CD8-positive, alpha-beta memory T cell (primary cell): ENCODE measurements around the gene NDUFS6. TPM values are rescaled to one million over a fixed set of nuclear protein-coding genes. Genes with fewer than 3 reads are reported as not detected.

Experiments used
- CTCF ChIA-PET: fragments of 350-600 bp; sonication (Branson Sonifier 250); formaldehyde crosslinking; loops from one replicate; lab custom pipeline; 2021; ENCODE audit warnings: antibody characterized with exemption; lab: Charles Lee
- POLR2A ChIA-PET: fragments of 350-600 bp; sonication (Branson Sonifier 250); formaldehyde crosslinking; loops from one replicate; lab custom pipeline; 2021; ENCODE audit warnings: antibody characterized with exemption; lab: Charles Lee
- DNase-seq, 5 donors: peaks; one replicate each; pipeline versions ENCODE4 v3.0.0 to v3.0.0-alpha.2; 2020 to 2022; ENCODE audit warnings: mixed read lengths in 1 of 5
- H3K27ac ChIP-seq: one replicate; pipeline ENCODE4 v1.7.0; 2013; ENCODE audit warnings: low read depth, mild to moderate bottlenecking, low read length, moderate library complexity
- H3K27me3 ChIP-seq: 2 replicates; pipeline ENCODE4 v1.7.0; 2013; ENCODE audit warnings: low read length, mild to moderate bottlenecking; ENCODE audit not compliant: insufficient read depth, poor library complexity, severe bottlenecking
- H3K36me3 ChIP-seq: 2 replicates; pipeline ENCODE4 v1.7.0; 2013; ENCODE audit warnings: mild to moderate bottlenecking, low read length, moderate library complexity; ENCODE audit not compliant: insufficient read depth
- H3K4me1 ChIP-seq: 2 replicates; pipeline ENCODE4 v1.7.0; 2013; ENCODE audit warnings: mild to moderate bottlenecking, low read length, moderate library complexity; ENCODE audit not compliant: insufficient read depth
- H3K4me3 ChIP-seq: 2 replicates; pipeline ENCODE4 v1.7.0; 2013; ENCODE audit warnings: mild to moderate bottlenecking, low read length
- H3K9me3 ChIP-seq: 2 replicates; pipeline ENCODE4 v1.7.0; 2013; ENCODE audit warnings: mild to moderate bottlenecking, low read length
- H3K27ac Mint-ChIP-seq, 8 donors: one replicate each; pipeline ENCODE4 v1.8.0; 2020 to 2021; ENCODE audit warnings: mixed read lengths in 8 of 8, mild to moderate bottlenecking in 6 of 8, inconsistent platforms in 3 of 8, moderate library complexity in 3 of 8
- H3K27me3 Mint-ChIP-seq, 2 donors: one replicate each; pipeline ENCODE4 v1.8.0; 2020 to 2021; ENCODE audit warnings: mixed read lengths in 2 of 2, mild to moderate bottlenecking in 1 of 2, moderate library complexity in 1 of 2
- H3K36me3 Mint-ChIP-seq, 3 donors: one replicate each; pipeline ENCODE4 v1.8.0; 2020 to 2021; ENCODE audit warnings: mixed read lengths in 3 of 3, inconsistent platforms in 1 of 3, mild to moderate bottlenecking in 1 of 3
- H3K4me1 Mint-ChIP-seq, 3 donors: one replicate each; pipeline ENCODE4 v1.8.0; 2020 to 2021; ENCODE audit warnings: mixed read lengths in 3 of 3, inconsistent platforms in 1 of 3, mild to moderate bottlenecking in 1 of 3
- H3K4me3 Mint-ChIP-seq, 7 donors: one replicate each; pipeline ENCODE4 v1.8.0; 2020 to 2021; ENCODE audit warnings: mixed read lengths in 7 of 7, mild to moderate bottlenecking in 6 of 7, moderate library complexity in 4 of 7, inconsistent platforms in 2 of 7
- H3K9me3 Mint-ChIP-seq, 5 donors: one replicate each; pipeline ENCODE4 v1.8.0; 2020 to 2022; ENCODE audit warnings: mixed read lengths in 5 of 5, mild to moderate bottlenecking in 3 of 5, moderate library complexity in 2 of 5, inconsistent platforms in 1 of 5
- polyA plus RNA-seq: library from polyadenylated mRNA; unstranded; fragments of 300-500 nt; fragmentation: Illumina TruSeq; gene quantifications from one replicate; pipeline ENCODE4 v1.2.3, GENCODE V29; 2021
- total RNA-seq, 2 experiments: library from RNA; stranded (reverse); gene quantifications; one replicate each; pipeline ENCODE4 v1.2.3, GENCODE V29; 2021

The NDUFS6 gene
- total and polyA plus RNA-seq, 3 experiments from 2014 or later: 43.4 to 83.7 (median 44.2) TPM

GRCh38 chr5:1856596-1857255 lies 55.5 kb downstream of the NDUFS6 start:
- H3K4me1 ChIP-seq: no peaks in the 10 kb centered on the region

GRCh38 chr5:1857256-1857600 lies 56.0 kb downstream of the NDUFS6 start:
- CTCF ChIA-PET: no interaction called here
- no peak for DNase-seq

More at GRCh38 chr5:1856596-1857255, 55.5 kb downstream of the NDUFS6 start:
- H3K27me3 ChIP-seq: peaks cover 21% of the 10 kb centered on the region
- H3K9me3 ChIP-seq: no peaks in the 10 kb centered on the region
- ChIA-PET POLR2A (no interaction called here), CTCF (no interaction called here)
- H3K27ac ChIP-seq: no peak overlapping the region
- H3K36me3 ChIP-seq: no peaks in the 10 kb centered on the region
- Mint-ChIP-seq H3K9me3 (peaks cover 0 to 2% (median 0%) of the 10 kb centered on the region in 5 donors), H3K27me3 (peaks cover 27 to 52% of the 10 kb centered on the region in 2 donors), H3K4me1 (peaks cover 0 to 3% (median 0%) of the 10 kb centered on the region in 3 donors), H3K4me3 (no peak overlapping the region), H3K27ac (no peak overlapping the region), H3K36me3 (no peaks in the 10 kb centered on the region)
- no peak for DNase-seq
- H3K4me3 ChIP-seq: no peak overlapping the region

GRCh38 chr5:1858436-1858835 lies 57.2 kb downstream of the NDUFS6 start:
- Histone ChIP-seq H3K9me3 (no peaks in the 10 kb centered on the region), H3K4me3 (no peak overlapping the region), H3K4me1 (no peaks in the 10 kb centered on the region), H3K36me3 (no peaks in the 10 kb centered on the region), H3K27ac (no peak overlapping the region), H3K27me3 (peaks cover 16% of the 10 kb centered on the region)
- no peaks in the 10 kb centered on the region for H3K36me3 Mint-ChIP-seq
- DNase-seq: no peak
- H3K27me3 Mint-ChIP-seq: peaks cover 26 to 51% of the 10 kb centered on the region in 2 donors
- peaks cover 0 to 2% (median 0%) of the 10 kb centered on the region in 5 donors for H3K9me3 Mint-ChIP-seq
- ChIA-PET CTCF (no interaction called here), POLR2A (no interaction called here)
- peaks cover 0 to 3% (median 0%) of the 10 kb centered on the region in 3 donors for H3K4me1 Mint-ChIP-seq
- H3K27ac Mint-ChIP-seq: no peak overlapping the region
- H3K4me3 Mint-ChIP-seq: no peak overlapping the region

More at GRCh38 chr5:1857256-1857600, 56.0 kb downstream of the NDUFS6 start:
- Histone ChIP-seq H3K9me3 (no peaks in the 10 kb centered on the region), H3K4me3 (no peak overlapping the region), H3K27me3 (peaks cover 21% of the 10 kb centered on the region), H3K36me3 (no peaks in the 10 kb centered on the region), H3K4me1 (no peaks in the 10 kb centered on the region), H3K27ac (no peak overlapping the region)
- POLR2A ChIA-PET: no interaction called here
- Mint-ChIP-seq H3K27ac (no peak overlapping the region), H3K9me3 (peaks cover 0 to 2% (median 0%) of the 10 kb centered on the region in 5 donors), H3K36me3 (no peaks in the 10 kb centered on the region), H3K4me3 (no peak overlapping the region), H3K27me3 (peaks cover 25 to 52% of the 10 kb centered on the region in 2 donors), H3K4me1 (peaks cover 0 to 3% (median 0%) of the 10 kb centered on the region in 3 donors)

GRCh38 chr5:1859099-1859498 lies 57.9 kb downstream of the NDUFS6 start:
- Histone ChIP-seq H3K4me3 (no peak overlapping the region), H3K4me1 (no peaks in the 10 kb centered on the region), H3K36me3 (no peaks in the 10 kb centered on the region), H3K27ac (no peak overlapping the region), H3K9me3 (no peaks in the 10 kb centered on the region), H3K27me3 (peaks cover 15% of the 10 kb centered on the region)
- DNase-seq: no peak
- Mint-ChIP-seq H3K4me3 (no peak overlapping the region), H3K27me3 (peaks cover 24 to 46% of the 10 kb centered on the region in 2 donors), H3K9me3 (no peaks in the 10 kb centered on the region), H3K36me3 (no peaks in the 10 kb centered on the region), H3K4me1 (peaks cover 0 to 3% (median 0%) of the 10 kb centered on the region in 3 donors), H3K27ac (no peak overlapping the region)
- ChIA-PET CTCF (no interaction called here), POLR2A (no interaction called here)

- Mint-ChIP-seq H3K4me1 (peaks cover 0 to 3% (median 0%) of the 10 kb centered on the region in 3 donors), H3K27me3 (peaks cover 22 to 49% of the 10 kb centered on the region in 2 donors), H3K36me3 (no peaks in the 10 kb centered on the region), H3K27ac (no peak overlapping the region), H3K9me3 (no peaks in the 10 kb centered on the region), H3K4me3 (no peak overlapping the region)
- no peak overlapping the region for H3K27ac ChIP-seq
- peaks cover 16% of the 10 kb centered on the region for H3K27me3 ChIP-seq
- POLR2A ChIA-PET: no interaction called here
- no peaks in the 10 kb centered on the region for H3K9me3 ChIP-seq
- no peaks in the 10 kb centered on the region for H3K4me1 ChIP-seq
- H3K4me3 ChIP-seq: no peak overlapping the region
- H3K36me3 ChIP-seq: no peaks in the 10 kb centered on the region
- DNase-seq: no peak
- CTCF ChIA-PET: no interaction called here
Observed at GRCh38 chr5:1860021-1860610, 58.9 kb downstream of the NDUFS6 start.

GRCh38 chr5:1860949-1861348 lies 59.7 kb downstream of the NDUFS6 start:
- Mint-ChIP-seq H3K36me3 (no peaks in the 10 kb centered on the region), H3K27me3 (peaks cover 20 to 50% of the 10 kb centered on the region in 2 donors), H3K27ac (no peak overlapping the region), H3K4me3 (no peak overlapping the region), H3K4me1 (peaks cover 0 to 3% (median 0%) of the 10 kb centered on the region in 3 donors), H3K9me3 (no peaks in the 10 kb centered on the region)
- POLR2A ChIA-PET: no interaction called here
- Histone ChIP-seq H3K27ac (no peak overlapping the region), H3K27me3 (peaks cover 9% of the 10 kb centered on the region), H3K9me3 (no peaks in the 10 kb centered on the region), H3K4me3 (no peak overlapping the region), H3K4me1 (no peaks in the 10 kb centered on the region), H3K36me3 (no peaks in the 10 kb centered on the region)
- no peak for DNase-seq
- CTCF ChIA-PET: no interaction called here

GRCh38 chr5:1864896-1865440 lies 63.8 kb downstream of the NDUFS6 start:
- Histone ChIP-seq H3K27me3 (peaks cover 9% of the 10 kb centered on the region), H3K4me3 (no peak overlapping the region), H3K4me1 (no peaks in the 10 kb centered on the region), H3K27ac (no peak overlapping the region), H3K9me3 (no peaks in the 10 kb centered on the region), H3K36me3 (no peaks in the 10 kb centered on the region)
- Mint-ChIP-seq H3K27ac (no peak overlapping the region), H3K4me3 (no peak overlapping the region), H3K27me3 (peaks cover 13 to 48% of the 10 kb centered on the region in 2 donors), H3K9me3 (no peaks in the 10 kb centered on the region), H3K4me1 (no peaks in the 10 kb centered on the region), H3K36me3 (no peaks in the 10 kb centered on the region)
- CTCF ChIA-PET: no interaction called here
- no peak for DNase-seq
- POLR2A ChIA-PET: no interaction called here

- Histone ChIP-seq H3K36me3 (no peaks in the 10 kb centered on the region), H3K27ac (no peak overlapping the region), H3K4me1 (no peaks in the 10 kb centered on the region), H3K27me3 (peaks cover 9% of the 10 kb centered on the region), H3K9me3 (no peaks in the 10 kb centered on the region), H3K4me3 (no peak overlapping the region)
- Mint-ChIP-seq H3K9me3 (no peaks in the 10 kb centered on the region), H3K27me3 (peaks cover 13 to 48% of the 10 kb centered on the region in 2 donors), H3K4me3 (no peak overlapping the region), H3K27ac (no peak overlapping the region), H3K36me3 (no peaks in the 10 kb centered on the region), H3K4me1 (no peaks in the 10 kb centered on the region)
- POLR2A ChIA-PET: no interaction called here
- DNase-seq: no peak
- CTCF ChIA-PET: no interaction called here
Observed at GRCh38 chr5:1865486-1865885, 64.3 kb downstream of the NDUFS6 start.
